ENCODE measurements around the gene CYLD. TPM values are rescaled to one million over a fixed set of nuclear protein-coding genes. Genes with fewer than 3 reads are reported as not detected.

CYLD gene
- total RNA-seq, 1 experiment from 2014 or later, result 12.5 TPM

DNA sequence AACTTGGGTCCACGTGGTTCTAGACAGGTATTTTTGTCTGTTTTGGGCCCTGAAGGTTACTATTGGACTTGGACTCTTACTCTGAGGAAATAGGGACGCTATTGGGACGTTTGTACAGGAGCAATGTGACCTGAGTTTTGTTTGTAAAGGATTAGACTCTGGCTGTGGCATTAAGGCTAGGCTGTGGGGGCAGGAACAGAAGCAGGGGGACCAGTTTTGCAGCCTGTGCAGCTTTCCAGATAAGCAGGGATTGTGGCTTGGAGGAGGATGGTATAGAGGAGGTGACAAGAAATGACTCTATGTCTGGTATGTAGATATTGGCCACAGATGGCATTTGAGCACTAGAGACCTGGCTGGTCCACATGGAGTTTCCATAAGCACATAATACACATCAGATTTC, 35.6 kb upstream of the CYLD start:
- H3K27me3 Mint-ChIP-seq (ENCODE audit: low read depth), result peaks cover 3% of the 10 kb centered on the region
- no peak overlapping the region for H2BK120ac ChIP-seq (ENCODE audit: low read depth, low read length, poor library complexity, severe bottlenecking)
- no peak overlapping the region for H3T11ph ChIP-seq (ENCODE audit: low read length)
- no peak overlapping the region for H2BK20ac ChIP-seq (ENCODE audit: low read depth, low read length, poor library complexity, severe bottlenecking)
- no peaks in the 10 kb centered on the region for H3K79me2 ChIP-seq (ENCODE audit: insufficient read depth, low read length)
- no peak overlapping the region for H3K27ac ChIP-seq (ENCODE audit: insufficient read length, low read depth, low read length)
- H4K5ac ChIP-seq (ENCODE audit: insufficient read length, low read depth, low read length), result no peak overlapping the region
- H3K4me3 Mint-ChIP-seq, result no peak overlapping the region
- no peaks in the 10 kb centered on the region for H3K79me1 ChIP-seq (ENCODE audit: insufficient read depth, low read depth, low read length, poor library complexity, severe bottlenecking)
- peaks cover 18 to 19% of the 10 kb centered on the region in 2 experiments for H3K9me3 Mint-ChIP-seq
- H3K27me3 ChIP-seq (ENCODE audit: insufficient read depth, low read length), result no peaks in the 10 kb centered on the region
- no peak overlapping the region for H3K4me2 ChIP-seq (ENCODE audit: insufficient read depth, insufficient read length, low read length)
- no peaks in the 10 kb centered on the region for H3K4me1 ChIP-seq (ENCODE audit: insufficient read depth, low read length)
- H4K8ac ChIP-seq (replicated peaks; ENCODE audit: insufficient read length, low read depth, low read length), result no peak overlapping the region
- no peak overlapping the region for H2BK15ac ChIP-seq (ENCODE audit: low read depth, low read length)
- no peak overlapping the region for H2BK5ac ChIP-seq (ENCODE audit: insufficient read length, low read length)
- H3K14ac ChIP-seq (ENCODE audit: insufficient read depth, low read length), result no peak overlapping the region
- no CpG with 5 or more reads among the region's 3 CpGs for WGBS (ENCODE audit: extremely low coverage, insufficient read length, low lambda C conversion rate)
- no peak overlapping the region for H2AK5ac ChIP-seq (ENCODE audit: insufficient read length, low read length)
- no peaks in the 10 kb centered on the region for H4K20me1 ChIP-seq (ENCODE audit: control insufficient read depth, insufficient read depth, insufficient read length)
- no peak overlapping the region for H3K56ac ChIP-seq (ENCODE audit: insufficient read length, low read depth, low read length)
- TF ChIP-seq, protein P1, sequence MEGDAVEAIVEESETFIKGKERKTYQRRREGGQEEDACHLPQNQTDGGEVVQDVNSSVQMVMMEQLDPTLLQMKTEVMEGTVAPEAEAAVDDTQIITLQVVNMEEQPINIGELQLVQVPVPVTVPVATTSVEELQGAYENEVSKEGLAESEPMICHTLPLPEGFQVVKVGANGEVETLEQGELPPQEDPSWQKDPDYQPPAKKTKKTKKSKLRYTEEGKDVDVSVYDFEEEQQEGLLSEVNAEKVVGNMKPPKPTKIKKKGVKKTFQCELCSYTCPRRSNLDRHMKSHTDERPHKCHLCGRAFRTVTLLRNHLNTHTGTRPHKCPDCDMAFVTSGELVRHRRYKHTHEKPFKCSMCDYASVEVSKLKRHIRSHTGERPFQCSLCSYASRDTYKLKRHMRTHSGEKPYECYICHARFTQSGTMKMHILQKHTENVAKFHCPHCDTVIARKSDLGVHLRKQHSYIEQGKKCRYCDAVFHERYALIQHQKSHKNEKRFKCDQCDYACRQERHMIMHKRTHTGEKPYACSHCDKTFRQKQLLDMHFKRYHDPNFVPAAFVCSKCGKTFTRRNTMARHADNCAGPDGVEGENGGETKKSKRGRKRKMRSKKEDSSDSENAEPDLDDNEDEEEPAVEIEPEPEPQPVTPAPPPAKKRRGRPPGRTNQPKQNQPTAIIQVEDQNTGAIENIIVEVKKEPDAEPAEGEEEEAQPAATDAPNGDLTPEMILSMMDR (conservative IDR thresholded peaks at IDR 0.05), result no peak
- H3K18ac ChIP-seq (ENCODE audit: insufficient read length, low read depth, low read length), result no peak overlapping the region
- no peak overlapping the region for H3K23ac ChIP-seq (ENCODE audit: insufficient read length, low read depth, low read length)
- no peak overlapping the region for H4K91ac ChIP-seq (ENCODE audit: insufficient read length, low read depth, low read length)
- no peak overlapping the region for H3K27ac Mint-ChIP-seq
- no peak overlapping the region for H3K9ac ChIP-seq (ENCODE audit: extremely low read depth, insufficient read length, low read length)
- no peak overlapping the region for H3K4ac ChIP-seq (ENCODE audit: low read depth, low read length)
- H3K23me2 ChIP-seq (ENCODE audit: insufficient read length, low read depth, low read length, poor library complexity, severe bottlenecking), result no peaks in the 10 kb centered on the region
- no peak for DNase-seq
- no peak overlapping the region for H2AFZ ChIP-seq (ENCODE audit: low read length)
- no peak overlapping the region for H2BK12ac ChIP-seq (ENCODE audit: insufficient read length, low read depth, low read length)
- H3K36me3 Mint-ChIP-seq (ENCODE audit: insufficient read depth in 1 of 3, low read depth in 3 of 3), result peaks cover 6 to 14% (median 13%) of the 10 kb centered on the region in 3 experiments
- H3K9me3 ChIP-seq (ENCODE audit: control insufficient read depth, low read depth, low read length), result peaks cover 5% of the 10 kb centered on the region
- H3K4me1 Mint-ChIP-seq, result no peaks in the 10 kb centered on the region

Measured in H9 (cell line).